ENCODE results near the gene FGF6. TPM values are rescaled to one million over a fixed set of nuclear protein-coding genes. Genes with fewer than 3 reads are reported as not detected.
A peak's percentile ranks its signal among the peaks of the same experiment; 100 is the strongest.

FGF6 gene
- total RNA-seq, 1 experiment from 2014 or later = not detected

DNA sequence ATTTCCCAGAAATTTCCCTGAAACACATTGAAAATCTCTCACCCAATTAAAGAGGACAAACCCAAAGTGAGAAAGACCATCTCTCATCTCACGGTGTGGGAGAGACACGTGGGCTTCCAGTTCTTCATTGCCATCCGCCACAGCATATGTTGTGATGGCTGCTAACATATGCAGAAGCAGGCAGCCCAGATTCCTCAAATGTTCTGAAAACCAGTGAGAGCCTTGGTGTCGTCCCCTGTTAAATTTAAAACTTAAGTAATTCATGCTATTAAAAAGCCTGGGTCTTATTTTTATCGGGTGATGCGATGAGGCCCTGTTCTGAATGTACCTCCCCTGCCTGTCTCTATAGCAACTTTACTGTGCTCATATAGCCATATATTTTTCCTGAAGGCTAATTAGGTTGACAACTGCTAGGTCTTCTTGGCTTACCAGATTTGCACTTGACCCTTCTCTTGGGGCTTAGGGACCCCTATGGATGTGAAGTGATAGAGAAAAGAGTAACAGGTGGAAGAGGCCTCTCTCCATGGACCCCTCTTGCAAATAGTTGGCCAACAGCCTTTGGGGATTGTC, 2.8 kb upstream of the FGF6 start:
- DNase-seq (ENCODE audit: low spot score) = no peak

DNA sequence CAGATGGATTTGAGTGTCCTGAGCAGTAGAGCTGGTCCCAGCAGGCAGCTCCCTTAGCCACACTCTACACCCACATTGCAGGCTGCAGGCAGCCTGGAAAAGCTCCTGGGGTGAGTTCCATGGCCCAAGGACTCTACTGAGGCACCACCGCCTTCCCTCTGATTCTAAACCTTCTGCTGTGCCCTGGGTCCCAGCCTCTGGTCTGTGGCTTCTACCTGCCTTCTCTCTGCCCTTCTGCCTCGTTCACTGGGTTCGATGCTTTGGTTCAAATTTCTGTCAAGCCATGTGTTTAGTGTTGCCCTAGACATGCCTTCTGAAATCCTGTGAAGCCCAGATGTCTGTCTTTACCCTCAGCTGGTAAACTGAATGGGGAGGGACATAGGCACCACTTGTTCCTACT, 1.5 kb upstream of the FGF6 start:
- no peak for DNase-seq (ENCODE audit: low spot score)

DNA sequence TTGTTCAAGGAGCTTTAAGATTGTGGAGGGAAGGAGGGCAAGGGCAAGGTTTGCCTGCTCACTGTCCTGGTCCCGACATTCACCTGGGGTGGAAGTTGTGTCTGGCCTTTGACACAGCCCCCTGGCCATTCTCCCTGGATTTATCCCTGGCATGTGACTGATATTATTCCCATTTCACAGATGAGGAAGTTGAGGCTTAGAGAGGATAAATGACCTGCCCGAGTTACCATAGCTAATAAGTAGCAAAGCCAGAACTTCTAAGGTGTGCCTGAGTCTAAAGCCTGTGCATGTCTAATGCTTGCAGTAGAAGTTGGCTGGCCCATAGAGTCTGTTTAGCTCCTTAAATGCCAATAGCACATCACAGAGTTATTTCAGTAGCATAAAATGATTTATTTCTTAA, 720 bp upstream of the FGF6 start:
- no peak for DNase-seq (ENCODE audit: low spot score)

DNA sequence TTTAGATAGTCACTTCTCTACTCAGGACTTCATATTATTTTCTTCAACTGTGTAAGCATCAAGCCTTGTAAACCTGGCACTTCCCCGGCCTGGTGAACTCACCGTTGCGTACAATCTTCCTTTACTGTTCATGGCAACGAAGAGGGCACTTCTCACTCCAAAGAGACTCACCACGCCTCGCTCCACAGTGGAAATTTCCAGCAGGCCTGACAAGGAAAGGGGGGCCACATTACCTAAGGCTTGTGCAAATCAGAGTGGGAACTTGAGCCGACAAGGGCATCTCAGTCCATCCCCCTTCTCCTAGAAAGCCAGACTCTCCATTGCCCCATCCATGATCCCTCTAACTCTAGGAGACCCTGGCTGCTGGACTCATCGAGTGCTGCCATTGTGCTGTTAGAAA, 1.6 kb downstream of the FGF6 start:
- DNase-seq (ENCODE audit: low spot score) = no peak

DNA sequence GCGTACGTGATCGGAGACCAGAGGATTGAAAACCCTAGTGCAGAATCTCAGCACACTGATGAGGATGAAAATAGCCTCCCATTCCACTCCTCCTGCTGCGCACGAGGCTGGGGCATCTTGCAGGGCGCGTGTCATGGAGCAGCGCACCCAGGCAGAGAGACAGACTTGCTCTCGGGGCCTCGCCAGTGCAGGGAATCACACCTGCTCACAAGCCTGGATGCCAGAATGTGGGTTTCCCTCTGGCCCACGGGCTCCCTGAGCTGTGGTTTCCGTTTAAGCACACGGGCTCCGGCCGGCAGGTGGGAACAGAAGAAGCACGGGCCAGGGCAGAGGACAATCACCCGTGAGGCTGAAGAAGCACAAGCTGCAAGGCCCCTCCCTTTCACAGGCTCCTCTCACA, 2.0 kb downstream of the FGF6 start:
- no peak for DNase-seq (ENCODE audit: low spot score)

DNA sequence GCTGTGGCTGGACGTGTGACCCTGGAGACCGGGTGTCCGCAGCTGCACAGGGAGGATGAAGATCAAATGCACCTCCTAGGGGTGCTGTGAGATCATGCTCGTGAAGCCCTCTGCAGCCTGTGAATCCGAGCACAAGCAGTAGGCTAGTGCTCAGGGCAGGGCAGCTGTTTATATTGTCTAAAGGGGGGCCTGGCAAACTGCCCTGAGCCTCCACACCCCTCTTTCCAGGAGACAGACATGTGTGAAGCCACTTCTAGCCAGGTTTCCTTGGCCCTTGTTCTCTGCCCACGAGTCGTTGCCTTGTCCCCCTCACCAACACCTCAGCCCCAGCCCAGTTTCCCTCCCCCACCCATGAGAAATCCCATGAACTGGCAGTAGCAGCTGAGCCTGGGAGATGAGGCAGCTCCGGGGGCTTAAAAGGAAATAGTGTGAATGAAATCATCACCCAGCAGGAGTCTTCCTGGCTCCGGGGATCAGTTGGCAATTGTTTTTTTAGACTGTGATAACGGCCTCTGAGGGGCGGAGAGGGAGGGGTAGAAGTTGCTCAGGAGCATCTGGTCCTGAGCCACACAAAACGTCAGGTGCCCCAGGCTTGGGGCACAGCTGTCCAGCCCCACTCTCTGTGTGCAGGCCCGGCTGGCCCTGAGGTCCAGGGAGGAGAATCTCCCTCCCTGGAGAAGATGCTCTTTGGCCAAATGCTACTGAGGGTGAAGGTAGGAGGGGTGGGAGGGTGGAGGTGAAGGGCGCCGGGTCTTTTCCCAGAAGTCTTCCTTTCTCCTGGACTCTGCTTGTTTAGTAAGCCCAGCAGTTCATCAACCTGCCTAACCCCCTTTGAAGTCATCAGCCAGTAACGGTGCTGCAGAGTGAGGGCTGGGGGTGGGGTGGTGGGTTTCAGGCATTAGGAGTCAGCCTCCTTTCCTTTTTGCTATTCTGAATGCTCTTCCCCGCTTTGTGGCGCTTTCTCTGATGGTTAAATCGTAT, 4.0 kb downstream of the FGF6 start:
- peak; percentile 30 for DNase-seq (ENCODE audit: low spot score)

DNA sequence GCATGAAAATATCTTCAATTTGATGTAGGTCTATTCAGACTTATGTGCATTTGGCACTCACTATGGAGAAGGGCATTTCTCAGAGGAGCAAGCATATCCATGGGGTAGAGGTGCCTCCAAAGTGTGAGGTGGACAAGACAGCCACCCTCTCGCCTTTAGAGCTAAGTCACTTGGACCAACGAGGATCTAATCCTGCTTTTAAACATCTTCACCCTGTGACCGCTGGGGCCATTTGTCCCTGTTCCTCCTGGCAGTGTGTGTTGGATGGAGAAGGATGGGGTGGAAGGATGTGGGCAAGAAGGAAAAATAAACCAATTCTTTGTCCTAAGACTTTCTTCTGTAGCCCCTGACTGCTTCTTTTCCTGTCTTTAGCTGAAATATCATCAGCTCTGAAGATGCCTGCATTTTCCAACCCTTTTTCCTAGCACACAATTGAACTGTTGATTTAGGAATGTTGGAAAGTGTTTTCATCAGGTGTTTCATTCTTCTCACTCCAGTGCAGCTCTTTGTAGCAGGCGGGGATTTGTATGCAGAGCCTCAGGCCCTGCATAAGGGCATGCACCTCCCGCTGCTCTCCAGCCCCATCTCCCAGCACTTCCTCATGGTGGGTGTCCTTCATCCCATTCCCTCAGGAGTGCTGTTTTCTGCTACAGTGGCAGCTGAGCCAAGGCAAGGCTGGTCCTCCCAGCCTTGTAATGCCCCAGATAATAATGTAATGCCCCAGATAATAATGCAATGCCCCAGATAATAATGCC, 5.3 kb downstream of the FGF6 start:
- DNase-seq (ENCODE audit: low spot score) = no peak

DNA sequence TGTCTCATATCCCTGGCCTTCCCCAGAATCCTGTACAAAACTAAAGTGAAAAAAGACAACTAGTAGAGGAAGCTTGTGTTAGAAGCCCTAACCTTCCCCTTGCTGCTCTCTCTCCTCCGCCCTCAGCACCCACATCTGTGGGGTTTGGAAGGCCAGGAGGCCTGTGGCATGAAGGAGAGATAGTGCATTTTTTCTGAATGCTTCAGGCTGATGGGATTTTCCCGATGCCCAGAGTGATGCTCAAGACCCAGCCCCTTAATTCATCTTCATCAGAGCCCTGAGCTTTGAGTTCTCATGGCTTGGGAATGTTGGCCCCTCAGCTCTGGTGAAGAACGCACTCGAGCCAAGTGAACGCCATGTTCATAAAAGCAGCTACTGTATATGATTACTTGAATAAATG, 5.9 kb downstream of the FGF6 start:
- DNase-seq (ENCODE audit: low spot score) = no peak

DNA sequence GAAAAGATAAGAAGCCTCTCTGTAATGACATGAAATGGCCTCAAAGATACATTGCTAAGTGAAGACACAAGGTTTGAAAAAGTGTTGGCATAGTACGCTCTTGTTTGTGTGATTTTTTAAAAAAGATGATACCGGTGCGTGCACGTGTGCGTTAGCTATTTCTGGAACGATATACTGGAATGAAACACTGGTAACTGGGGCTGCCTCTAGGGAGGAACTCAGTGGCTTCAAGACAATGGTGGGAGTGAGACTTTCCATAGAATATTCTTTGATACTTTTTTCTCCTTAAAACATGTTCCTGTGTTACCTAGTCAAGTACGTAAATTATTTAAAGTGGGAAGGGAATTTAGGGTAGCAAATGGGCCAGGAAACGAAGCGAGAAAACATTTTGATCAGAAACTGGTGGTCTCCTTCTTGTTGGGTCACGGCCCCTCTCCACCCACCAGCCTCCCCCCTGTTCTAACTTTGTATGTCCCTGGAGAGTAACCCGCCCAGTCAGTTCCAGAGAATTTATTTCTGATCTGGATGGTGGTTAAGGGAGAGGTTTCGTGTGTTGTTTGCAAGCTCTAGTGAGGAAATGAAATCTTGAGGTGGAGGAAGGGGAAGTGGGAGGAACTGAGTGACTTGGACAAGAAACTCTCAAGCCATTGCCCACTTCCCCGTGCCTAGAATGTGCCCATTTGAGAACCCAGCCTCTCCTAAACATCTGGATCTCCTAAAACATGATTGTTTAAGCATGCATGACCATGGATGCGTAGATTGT, 6.6 kb downstream of the FGF6 start:
- DNase-seq (ENCODE audit: low spot score) = no peak

DNA sequence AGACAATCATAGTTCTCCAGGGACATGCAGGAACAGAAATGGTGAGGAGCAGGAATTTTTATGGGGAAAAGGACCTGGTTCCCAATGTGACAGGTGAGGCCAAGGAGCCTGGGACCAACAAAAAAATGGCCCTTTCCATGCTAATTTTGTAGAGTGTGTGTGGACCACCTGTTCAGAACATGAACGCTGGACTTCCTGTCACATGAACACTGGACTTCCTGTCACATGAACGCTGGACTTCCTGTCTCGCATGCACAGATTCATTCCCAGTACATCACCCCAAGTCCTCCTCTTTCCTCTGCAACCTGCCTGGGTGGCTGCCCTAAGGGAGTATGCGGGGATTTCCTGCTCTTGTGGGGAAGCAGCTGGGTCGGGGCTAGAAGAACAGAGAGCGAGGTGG, 10.1 kb downstream of the FGF6 start:
- DNase-seq (ENCODE audit: low spot score) = no peak

DNA sequence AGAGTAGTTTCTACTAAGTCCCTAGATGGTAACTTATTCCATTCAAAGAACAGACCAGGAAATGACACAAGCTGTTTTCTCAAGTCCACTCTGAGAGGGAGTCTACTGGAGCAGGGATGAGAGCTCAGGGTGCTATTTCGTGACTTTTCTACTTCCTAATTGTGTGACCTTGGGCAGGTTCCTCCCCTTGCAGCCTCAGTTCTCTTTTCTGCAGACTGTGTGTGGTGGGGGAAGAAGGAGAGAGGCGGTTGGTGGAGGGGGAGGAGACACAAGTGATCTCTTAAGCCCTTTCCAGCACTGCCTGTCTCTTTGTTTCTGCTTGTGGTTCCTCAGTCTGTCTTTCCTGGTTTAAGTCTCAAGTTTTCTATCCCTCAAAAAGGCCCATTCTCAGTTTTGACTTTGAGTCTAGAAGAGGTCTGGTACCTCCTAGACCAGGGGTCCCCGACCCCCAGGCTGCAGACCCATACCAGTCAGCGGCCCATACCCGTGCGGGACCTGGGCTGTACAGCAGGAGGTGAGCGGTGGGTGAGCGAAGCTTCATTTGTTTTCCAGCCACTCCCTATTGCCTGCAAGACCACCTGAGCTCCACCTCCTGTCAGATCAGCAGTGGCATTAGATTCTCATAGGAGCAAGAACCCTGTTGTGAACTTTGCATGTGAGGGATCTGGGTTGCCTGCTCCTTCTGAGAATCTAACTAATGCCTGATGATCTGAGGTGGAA, 10.7 kb downstream of the FGF6 start:
- no peak for DNase-seq (ENCODE audit: low spot score)

DNA sequence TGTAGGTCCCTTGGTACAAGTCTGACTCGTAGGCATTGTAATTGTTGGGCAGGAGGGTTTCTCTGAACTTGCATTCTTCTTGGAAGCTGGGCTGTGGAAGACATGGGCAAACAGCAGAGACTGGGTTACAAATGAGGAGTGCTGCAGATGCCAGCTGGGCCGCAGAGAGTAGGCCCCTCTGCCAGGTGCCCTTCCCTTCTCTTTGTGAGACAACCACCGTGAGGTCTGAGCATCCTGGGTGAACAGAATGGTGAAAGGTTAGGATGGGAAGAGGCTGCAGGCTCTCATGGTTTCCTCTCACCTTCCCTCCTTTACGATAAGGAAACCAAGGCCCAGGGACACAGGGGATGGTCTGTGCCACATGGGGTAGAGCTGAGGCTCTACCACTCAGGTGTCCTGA, 11.3 kb downstream of the FGF6 start:
- DNase-seq (ENCODE audit: low spot score) = no peak

DNA sequence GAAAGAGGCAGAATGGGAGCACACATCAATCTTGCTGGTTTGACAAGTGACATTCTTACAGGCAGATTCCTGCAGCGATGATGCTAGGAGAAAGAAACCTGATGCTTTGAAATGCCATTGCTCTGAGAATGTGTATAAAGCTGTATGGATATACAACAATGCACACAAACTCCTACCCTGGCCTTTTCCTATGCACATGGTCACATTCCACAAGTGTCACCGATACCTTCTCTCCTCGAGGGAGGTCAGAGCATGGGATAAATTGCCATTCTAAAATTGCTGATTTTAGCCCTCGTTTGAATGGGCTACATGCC, 11.9 kb downstream of the FGF6 start:
- DNase-seq (ENCODE audit: low spot score) = no peak

DNA sequence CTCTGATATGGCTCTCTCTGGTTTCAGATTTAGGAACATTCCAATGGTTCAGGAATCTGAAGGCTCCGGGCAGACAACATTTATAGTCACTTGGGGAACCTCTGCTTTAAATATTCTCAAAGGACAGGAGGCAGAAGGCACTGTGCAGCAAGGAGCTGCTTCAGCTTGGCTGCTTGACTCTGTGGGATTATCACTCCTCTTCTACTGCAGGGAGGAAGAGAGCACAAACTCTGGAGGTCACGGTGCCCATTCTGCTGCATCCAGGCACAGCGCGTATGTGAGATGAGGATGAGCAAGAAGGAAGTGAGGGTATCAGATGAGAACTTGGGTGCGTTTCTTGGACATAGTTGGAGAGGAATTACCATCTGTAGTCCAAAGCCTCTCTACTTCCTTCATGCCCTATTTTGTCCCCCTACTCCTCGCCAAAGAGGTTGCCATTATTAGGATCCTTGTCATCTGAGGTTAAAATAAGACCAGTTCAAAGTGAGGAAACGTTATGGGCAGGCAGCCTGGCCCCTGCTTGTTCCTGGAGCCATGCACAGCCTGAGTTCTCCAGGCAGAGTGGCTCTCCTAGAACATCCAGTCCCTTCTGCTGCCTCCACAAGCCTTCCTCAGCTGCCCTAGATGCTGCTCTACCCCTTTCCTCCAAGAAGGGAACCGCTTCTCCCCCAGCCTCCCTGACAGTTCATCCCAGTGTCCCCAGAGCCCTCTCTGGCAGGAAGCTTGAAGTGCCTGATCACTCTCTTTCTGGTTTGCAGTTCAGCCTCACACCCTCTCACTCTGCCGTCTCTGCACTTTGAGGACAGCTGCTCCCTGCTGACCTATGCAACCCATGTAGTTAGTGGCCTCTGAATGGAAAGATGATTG, 12.5 kb downstream of the FGF6 start:
- no peak for DNase-seq (ENCODE audit: low spot score)

DNA sequence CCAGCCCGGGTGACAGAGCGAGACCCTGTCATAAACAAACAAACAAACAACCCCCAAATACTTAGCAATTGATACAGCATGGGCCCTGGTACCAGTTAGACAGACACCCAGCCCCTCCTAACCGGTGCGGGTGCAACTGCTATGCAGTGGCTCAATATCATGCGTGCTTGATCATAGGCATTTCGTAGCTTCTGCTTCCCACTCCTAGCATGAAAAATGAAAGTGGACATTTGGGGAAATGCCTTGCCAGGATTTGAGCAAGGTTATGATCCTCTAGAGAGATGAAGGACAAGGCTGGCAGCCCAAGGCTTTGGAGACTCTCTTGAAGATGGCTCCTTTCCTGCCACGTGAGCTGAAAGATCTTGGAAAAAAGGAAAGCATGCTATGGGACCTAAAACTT, 13.7 kb downstream of the FGF6 start:
- DNase-seq (ENCODE audit: low spot score) = no peak

DNA sequence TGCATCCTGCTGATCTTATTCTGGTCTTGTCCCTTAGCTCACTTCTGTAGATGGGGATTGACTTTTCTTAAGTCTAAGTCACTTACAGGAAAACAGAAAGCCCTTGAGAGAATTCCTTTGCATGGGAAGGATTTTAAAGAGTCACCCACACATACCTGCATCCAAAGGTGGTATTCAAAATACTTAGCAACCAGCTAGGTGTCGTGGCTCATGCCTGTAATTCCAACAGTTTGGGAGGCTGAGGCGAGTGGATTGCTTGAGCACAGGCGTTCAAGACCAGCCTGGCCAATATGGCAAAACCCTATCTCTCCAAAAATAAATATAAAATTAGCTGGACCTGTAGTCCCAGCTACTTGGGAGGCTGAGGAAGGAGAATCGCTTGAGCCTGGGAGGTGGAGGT, 14.2 kb downstream of the FGF6 start:
- DNase-seq (ENCODE audit: low spot score) = no peak

DNA sequence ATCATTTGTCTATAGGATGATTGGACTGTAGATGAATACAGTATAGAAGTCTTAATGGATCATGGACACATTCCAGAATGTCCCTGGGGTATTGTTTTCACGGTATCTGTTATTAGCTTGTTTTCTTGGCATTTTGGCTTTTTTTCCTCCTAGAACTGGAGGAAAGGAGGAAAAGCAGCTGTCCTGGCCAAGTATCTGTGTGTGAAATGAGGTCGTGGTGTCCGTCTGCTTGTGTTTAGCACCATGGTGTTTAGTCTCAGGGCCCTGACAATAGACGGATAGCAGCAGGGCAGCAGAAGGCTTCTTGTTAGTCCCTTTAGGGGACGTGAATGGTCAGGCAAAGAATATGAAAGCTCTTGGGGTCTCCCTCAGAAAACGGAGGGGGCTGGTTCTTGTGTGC, 21.2 kb downstream of the FGF6 start:
- no peak for DNase-seq (ENCODE audit: low spot score)

DNA sequence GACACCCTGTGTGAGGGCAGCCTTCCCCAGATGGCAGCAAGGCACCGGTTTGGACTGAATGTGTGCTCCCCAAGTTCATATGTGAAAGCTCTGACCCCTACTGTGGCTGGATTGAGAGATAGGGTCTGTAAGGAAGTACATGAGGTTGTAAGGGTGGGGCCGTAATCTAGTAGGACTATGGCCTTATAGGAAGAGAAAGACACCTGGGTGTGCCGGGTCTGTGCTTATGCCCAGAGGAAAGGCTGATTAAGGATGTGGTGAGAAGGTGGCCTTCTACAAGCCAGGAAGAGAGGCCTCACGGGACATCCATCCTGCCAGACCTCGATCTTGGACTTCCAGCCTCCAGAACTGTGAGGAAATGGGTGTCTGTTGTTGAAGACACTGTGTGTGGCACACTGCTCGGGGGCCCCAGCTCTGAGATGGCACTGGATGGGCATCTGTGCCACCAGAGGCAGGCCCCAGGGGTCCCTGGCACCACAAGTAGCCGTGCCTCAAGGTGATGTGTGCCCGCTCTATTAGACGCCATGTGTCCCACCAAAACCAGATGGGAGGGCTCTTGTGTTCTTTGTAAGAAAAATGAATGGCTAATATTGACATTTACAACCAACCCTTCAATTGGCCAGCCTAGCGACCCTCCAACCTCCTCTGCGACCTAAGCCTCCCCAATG, 22.0 kb downstream of the FGF6 start:
- DNase-seq (ENCODE audit: low spot score) = no peak

DNA sequence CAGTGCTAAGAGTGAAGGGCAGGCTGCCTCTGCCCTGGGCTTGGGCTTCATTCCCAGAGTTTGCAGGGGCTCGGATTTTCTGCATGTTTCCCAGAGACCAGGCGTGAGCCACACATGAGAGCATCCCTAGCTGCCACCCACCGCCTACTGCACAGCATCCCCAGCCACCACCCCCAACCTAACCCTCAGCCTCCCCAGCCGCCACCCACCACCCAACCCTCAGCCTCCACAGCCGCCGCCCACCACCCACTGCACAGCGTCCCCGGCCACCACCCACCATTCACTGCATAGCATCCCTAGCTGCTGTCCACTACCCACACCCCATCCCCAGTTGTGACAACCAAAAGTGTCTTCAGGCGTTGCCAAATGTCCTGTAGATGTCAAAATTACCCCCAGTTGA, 22.6 kb downstream of the FGF6 start:
- DNase-seq (ENCODE audit: low spot score) = no peak

DNA sequence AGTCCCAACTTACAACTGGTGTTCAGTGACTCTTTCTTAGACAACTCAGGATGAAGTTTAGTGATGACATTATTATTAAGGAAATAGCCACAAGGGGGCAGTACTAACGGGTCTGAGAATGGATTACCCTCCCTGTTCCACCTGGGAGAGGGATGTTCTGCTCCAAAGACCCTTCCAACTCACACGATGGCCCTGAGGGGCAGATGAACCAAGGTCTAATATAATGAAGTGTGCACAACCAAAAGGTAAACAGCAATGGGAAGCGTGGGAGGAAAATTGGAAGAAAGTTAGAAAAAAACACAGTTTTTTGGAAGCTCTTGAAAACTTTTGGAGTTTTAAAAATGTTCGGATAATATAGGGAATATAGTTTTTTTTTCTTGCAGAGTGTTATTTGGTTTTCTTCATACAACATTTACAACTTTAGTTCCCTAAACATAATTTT, 24.0 kb downstream of the FGF6 start:
- DNase-seq (ENCODE audit: low spot score) = peak; percentile 18

Data from A172 (cell line).